Measurements from ENCODE around the gene HDAC8. TPM values are rescaled to one million over a fixed set of nuclear protein-coding genes. Genes with fewer than 3 reads are reported as not detected.

Gene HDAC8
- total RNA-seq, 1 donor from 2014 or later, result 27.0 TPM

DNA sequence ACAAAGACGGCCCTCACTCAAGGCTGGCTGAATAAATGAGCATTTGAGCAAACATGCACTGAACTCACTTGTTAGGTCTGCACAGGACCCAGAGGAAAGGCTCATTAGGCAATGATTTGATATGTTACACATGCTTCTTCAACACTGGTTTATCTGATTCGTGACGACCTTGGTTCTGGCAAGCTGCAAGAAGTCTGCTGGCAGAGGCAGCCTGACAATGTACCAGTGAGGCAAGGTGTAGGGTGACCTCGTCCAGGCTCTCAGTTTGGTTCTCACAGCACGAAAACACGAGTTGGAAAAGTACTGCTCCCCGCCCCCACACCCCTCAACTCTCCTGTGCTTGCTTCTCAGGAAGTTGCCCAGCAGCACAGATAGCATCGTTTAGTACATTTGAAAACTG is 203.8 kb downstream of the HDAC8 start:
- DNase-seq (no peak), ATAC-seq (no peak)
- Histone ChIP-seq H3K9me3 (no peaks in the 10 kb centered on the region), H3K36me3 (no peaks in the 10 kb centered on the region), H3K4me1 (no peaks in the 10 kb centered on the region), H3K27ac (no peak overlapping the region), H3K4me3 (no peak overlapping the region), H3K27me3 (no peaks in the 10 kb centered on the region)
- intact Hi-C loops (cut with DNase I), result no loop called here
- TF ChIP-seq CTCF (IDR thresholded peaks at IDR 0.05), result no peak

DNA sequence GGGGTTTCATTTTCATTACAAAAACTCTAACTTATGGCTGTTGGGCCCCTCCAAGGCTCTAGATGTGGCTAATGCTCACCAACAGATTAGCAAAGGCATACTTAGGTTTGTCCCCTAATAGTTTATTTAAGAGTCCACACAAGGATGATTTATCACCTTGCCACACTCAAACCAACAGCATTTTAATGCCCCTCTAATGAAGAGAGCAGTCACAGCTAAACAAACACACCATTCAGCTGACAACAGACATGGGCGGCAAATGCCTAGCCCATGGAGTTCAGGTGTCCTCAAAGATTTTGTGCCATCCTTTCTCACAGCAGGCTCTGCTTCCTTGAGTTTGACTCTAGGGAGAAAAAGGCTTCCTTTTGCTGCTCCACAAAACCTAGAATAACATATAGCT is 205.1 kb downstream of the HDAC8 start:
- Histone ChIP-seq H3K4me3 (no peak overlapping the region), H3K36me3 (no peaks in the 10 kb centered on the region), H3K4me1 (no peaks in the 10 kb centered on the region), H3K27me3 (no peaks in the 10 kb centered on the region), H3K9me3 (no peaks in the 10 kb centered on the region), H3K27ac (no peak overlapping the region)
- ATAC-seq (no peak), DNase-seq (no peak)
- intact Hi-C loops (cut with DNase I), result no loop called here
- no peak for TF ChIP-seq CTCF (IDR thresholded peaks at IDR 0.05)

- Histone ChIP-seq H3K9me3 (no peaks in the 10 kb centered on the region), H3K4me3 (no peak overlapping the region), H3K36me3 (no peaks in the 10 kb centered on the region), H3K27ac (no peak overlapping the region), H3K4me1 (no peaks in the 10 kb centered on the region), H3K27me3 (no peaks in the 10 kb centered on the region)
- DNase-seq (no peak), ATAC-seq (no peak)
- no peak for TF ChIP-seq CTCF (IDR thresholded peaks at IDR 0.05)
- intact Hi-C loops (cut with DNase I), result no loop called here
Observed at GRCh38 chrX:72366701-72367454, 205.8 kb downstream of the HDAC8 start.

GRCh38 chrX:72366178-72366577 is 206.5 kb downstream of the HDAC8 start:
- no peaks in the 10 kb centered on the region for H3K36me3 ChIP-seq
- no peaks in the 10 kb centered on the region for H3K9me3 ChIP-seq
- TF ChIP-seq CTCF (IDR thresholded peaks at IDR 0.05), result no peak
- no peaks in the 10 kb centered on the region for H3K27me3 ChIP-seq
- intact Hi-C loops (cut with DNase I), result no loop called here
- DNase-seq, result no peak
- ATAC-seq, result no peak
- no peak overlapping the region for H3K4me3 ChIP-seq
- no peaks in the 10 kb centered on the region for H3K4me1 ChIP-seq
- no peak overlapping the region for H3K27ac ChIP-seq

DNA sequence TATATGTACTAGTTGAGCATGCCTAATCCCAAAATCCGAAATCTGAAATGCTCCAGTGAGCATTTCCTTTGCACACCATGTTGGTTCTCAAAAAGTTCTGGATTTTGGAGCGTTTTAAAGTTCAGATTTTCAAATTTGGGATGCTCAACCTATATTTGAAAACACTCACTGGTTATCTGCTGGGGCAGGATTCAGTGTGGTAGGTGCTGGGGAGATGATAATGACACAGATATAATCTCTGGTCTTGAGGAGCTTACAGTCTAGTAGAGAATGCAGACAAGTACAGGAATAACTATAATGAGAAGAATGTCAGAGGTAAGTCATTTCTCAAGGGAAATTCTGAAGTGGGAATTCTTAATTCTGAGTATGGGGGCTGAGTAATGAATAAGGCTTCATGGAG is 207.5 kb downstream of the HDAC8 start:
- no peaks in the 10 kb centered on the region for H3K4me1 ChIP-seq
- no peak for TF ChIP-seq CTCF (IDR thresholded peaks at IDR 0.05)
- no peaks in the 10 kb centered on the region for H3K27me3 ChIP-seq
- no peak for ATAC-seq
- no peaks in the 10 kb centered on the region for H3K9me3 ChIP-seq
- DNase-seq, result no peak
- H3K36me3 ChIP-seq, result no peaks in the 10 kb centered on the region
- no peak overlapping the region for H3K27ac ChIP-seq
- intact Hi-C loops (cut with DNase I), result no loop called here
- no peak overlapping the region for H3K4me3 ChIP-seq

DNA sequence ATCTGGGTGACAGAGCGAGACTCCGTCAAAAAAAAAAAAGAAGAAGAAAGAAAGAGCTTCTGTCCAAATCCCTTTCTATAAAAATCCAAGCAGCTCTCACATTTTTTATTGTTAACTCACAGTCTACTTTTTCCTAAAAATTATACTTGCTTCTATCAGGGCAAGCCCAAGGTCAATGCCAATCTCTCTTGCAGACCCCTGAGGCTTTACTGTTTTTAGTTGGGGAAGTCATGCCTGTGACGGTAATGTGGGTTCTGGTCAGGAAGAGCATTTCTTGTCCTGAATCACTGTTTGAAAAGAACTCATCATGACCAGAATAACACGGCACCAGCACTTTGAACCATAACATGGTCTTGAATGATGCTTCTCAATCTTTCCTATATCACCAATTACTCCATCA is 212.3 kb downstream of the HDAC8 start:
- Histone ChIP-seq H3K27ac (no peak overlapping the region), H3K4me3 (no peak overlapping the region), H3K27me3 (no peaks in the 10 kb centered on the region), H3K36me3 (no peaks in the 10 kb centered on the region), H3K9me3 (no peaks in the 10 kb centered on the region), H3K4me1 (no peaks in the 10 kb centered on the region)
- intact Hi-C loops (cut with DNase I), result no loop called here
- no peak for ATAC-seq
- TF ChIP-seq CTCF (IDR thresholded peaks at IDR 0.05), result no peak
- no peak for DNase-seq

Data from upper lobe of right lung (tissue), 1 donor.